ENCODE data around the gene LDHB.
"Not testable (repeated sequence)": the region's sequence is repeated elsewhere in the genome, so short reads cannot be mapped to it uniquely, and the experiment has no call there.

The LDHB gene

DNA sequence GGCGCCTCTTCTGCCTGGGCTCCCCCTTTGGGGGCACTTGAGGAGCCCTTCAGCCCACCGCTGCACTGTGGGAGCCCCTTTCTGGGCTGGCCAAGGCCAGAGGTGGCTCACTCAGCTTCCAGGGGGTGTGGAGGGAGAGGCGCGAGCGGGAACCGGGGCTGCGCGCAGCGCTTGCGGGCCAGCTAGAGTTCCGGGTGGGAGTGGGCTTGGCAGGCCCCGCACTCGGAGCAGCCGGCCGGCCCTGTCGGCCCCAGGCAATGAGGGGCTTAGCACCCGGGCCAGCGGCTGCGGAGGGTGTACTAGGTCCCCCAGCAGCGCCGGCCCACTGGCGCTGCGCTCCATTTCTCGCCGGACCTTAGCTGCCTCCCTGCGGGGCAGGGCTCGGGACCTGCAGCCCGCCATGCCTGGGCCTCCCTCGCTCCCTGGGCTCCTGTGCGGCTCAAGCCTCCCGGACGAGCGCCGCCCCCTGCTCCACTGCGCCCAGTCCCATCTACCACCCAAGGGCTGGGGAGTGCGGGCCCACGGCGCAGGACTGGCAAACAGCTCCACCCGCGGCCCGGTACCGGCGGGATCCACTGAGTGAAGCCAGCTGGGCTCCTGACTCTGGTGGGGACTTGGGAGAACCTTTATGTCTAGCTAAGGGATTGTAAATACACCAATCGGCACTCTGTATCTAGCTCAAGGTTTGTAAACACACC lies 3.9 kb upstream of the LDHB start:
- not testable (repeated sequence) for DNase-seq

DNA sequence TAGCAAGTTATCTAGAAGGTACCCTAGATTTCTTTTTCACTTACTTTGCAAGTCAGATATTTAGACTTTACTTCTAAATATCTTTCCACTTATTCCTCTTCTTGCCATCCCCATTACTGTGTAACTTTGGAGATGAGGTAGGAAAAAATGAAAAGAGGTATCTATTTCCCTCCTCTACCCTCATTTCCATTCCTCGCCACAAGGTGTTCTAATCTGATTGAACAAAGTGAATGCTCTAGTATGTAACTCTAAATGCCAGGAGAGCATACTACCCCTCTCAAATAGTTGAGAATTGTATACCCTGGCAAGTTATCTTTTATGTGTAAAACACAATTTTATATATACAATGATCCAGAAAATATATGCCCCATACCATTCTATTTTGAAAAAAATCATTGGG lies 1.7 kb upstream of the LDHB start:
- DNase-seq: no peak

DNA sequence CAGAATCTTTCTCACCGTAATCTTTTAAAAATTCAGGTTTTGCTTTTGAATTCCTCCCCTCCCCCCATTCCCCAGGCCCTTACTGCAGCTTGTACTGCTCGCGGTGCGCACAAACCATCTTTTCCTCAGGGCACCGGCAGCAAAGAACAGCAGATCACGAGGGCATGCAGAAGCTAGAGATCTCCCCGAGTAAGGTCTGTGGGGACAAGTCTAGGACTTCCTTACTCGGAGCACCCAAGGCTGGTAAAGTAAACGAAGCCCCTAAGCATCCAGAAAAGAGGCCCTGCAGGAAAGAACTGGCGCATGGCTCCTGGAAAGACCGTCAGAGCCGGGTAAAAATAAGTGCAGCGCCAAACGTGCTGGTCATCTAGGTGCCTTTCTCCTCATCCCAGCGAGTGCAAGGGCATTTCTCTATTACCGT lies 727 bp downstream of the LDHB start:
- peak; percentile 35 for DNase-seq

DNA sequence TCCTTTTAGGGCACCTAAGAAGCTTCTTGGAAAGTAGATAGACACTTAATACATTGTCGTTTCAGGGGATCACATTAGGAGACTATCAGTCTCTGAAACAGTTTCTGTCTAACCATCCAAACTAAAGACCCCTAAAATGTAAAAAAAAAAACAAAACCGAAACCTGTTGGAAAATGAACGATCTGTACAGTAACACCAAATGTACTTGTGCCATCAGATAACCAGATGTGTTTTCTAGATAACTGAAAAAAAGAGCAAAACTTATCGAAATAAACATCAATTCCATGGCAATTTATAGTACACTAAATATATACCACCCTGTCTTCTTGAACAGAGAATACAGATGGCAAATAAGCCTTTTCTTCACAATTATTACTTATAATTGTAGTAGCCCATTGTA lies 2.1 kb downstream of the LDHB start:
- DNase-seq: no peak

DNA sequence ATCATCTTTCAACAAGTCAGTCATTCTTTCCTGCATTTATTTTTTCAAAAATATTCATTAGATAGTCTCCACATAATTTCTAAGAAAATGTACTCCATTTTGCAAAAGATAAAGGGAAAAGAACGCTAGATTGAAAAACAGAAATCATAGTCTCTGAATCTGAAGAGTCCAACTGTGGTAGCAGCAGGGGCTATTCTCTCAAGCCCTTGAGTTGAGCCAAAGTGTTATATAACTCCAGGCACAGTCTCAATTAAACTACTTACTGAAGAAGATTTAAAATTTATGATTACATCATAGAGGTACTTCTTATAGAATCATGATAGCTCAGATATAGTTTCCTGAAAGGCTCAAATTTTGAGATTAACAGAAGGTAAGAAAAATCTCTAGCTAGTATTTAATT lies 5.8 kb downstream of the LDHB start:
- no peak for DNase-seq

DNA sequence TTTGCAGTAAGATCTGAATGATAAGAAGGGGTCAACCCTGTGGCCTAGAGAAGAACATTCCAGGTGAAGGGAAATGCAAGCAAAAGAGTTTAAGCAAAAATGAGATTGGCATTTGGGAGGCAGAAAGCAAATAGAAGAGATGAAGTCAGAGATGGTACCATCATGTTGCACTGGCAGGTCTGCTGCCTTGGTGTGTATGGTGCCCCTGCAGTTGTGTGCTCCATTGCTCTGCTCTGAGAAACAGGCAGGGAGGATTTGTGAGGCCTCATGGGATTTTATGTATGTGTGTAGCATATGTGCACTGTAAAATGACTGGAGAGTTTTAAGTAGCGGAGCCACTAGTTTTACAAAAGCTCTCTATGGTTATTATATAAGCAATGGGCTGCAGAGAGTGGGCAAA lies 6.6 kb downstream of the LDHB start:
- DNase-seq: no peak

DNA sequence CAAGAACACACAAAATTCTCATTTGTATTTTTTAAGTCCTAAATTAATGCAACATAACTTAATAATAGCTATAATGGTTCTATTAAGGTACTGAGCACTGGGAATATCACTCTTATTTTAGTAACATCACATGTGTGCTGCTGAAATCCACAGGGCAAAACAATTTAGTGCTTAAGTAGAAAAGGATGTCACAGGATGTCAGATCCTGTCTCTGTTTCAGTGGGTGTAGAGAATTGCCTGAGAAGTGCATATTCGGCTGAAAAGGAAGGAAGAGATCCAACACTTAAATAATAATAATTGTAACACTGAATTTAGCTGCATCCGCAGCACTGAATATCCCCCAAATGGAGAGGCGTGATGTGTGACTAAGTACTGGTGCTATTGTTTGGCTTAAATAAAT lies 8.6 kb downstream of the LDHB start:
- DNase-seq: no peak

DNA sequence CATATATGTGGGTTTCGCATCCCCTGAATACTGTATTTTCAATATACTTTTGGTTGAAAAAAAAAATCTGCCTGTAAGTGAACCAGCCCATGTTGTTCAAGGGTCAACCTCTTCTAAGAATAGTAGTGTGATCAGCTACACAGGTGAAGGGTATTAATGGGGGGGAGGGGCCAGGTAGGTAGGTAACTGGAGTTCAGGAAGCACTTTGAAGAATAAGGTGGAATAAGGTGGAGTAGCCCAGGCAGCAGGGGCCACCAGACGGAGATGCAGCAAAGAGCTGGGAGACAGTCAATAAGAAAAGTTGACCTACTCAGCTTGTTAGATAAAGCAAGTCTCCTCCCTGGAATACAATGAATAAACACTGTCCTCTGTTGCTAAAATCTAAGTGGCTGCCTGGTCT lies 9.3 kb downstream of the LDHB start:
- DNase-seq: no peak

DNA sequence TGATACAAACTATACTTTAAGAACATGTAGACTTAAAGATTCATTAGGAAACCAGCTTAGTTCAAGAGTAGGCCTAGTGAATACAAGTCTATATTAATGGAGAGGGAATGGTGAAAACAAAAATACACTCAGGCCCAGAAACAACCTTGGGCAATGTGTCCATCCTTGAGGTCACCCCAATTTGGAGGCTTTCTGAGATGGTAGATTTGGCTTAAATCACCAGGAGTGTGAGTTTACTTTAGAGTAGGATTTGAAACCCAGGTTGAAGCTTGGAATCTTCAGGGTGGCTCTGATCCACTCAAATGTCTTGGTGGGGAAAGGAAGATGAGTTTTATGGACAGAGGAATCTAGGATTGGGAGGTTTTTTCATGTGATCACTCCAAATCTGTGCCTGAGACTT lies 10.5 kb downstream of the LDHB start:
- no peak for DNase-seq

DNA sequence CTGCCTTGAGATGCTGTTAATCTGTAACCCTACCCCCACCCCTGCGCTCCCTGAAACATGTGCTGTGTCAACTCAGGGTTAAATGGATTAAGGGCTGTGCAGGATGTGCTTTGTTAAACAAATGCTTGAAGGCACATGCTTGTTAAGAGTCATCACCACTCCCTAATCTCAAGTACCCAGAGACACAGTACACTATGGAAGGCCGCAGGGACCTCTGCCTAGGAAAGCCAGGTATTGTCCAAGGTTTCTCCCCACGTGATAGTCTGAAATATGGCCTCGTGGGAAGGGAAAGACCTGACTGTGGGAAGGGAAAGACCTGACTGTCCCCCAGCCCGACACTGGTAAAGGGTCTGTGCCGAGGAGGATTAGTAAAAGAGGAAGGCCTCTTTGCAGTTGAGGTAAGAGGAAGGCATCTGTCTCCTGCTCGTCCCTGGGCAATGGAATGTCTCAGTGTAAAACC lies 12.6 kb downstream of the LDHB start:
- DNase-seq: peak; percentile 25

DNA sequence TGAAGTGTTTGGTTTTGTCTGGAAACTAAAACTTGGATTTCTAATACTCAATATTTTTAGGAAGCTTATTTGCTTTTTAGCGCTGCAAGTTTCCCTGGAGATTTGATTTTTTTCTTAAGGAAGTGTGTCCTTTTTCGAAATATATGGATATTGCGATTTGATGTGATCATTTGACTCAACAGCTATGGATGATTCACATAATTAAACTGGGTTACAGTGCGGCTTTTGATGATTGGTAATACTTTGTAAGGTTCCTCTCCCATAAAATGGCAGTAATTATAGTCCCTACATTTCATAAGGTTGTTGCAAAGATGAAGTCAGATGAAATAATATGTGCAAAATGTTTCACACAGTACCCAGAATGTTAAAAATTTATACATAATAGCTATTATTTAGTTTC lies 13.1 kb downstream of the LDHB start:
- no peak for DNase-seq

DNA sequence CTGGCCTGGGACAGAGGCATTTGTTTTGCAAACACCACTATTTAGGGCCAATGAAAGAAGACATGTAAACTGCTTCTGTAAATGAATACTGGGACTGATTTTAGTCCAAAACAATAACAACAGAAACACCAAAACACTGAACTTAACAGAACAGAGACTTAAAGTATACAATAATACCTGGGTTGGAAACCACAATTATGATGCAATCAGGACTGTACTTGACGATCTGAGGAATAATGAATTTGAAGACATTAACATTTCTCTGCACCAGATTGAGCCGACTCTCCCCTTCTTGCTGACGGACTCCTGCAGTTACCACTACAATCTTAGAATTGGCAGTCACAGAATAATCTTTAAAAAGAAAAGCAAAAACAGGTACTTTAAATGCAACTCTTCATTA lies 13.9 kb downstream of the LDHB start:
- no peak for DNase-seq

DNA sequence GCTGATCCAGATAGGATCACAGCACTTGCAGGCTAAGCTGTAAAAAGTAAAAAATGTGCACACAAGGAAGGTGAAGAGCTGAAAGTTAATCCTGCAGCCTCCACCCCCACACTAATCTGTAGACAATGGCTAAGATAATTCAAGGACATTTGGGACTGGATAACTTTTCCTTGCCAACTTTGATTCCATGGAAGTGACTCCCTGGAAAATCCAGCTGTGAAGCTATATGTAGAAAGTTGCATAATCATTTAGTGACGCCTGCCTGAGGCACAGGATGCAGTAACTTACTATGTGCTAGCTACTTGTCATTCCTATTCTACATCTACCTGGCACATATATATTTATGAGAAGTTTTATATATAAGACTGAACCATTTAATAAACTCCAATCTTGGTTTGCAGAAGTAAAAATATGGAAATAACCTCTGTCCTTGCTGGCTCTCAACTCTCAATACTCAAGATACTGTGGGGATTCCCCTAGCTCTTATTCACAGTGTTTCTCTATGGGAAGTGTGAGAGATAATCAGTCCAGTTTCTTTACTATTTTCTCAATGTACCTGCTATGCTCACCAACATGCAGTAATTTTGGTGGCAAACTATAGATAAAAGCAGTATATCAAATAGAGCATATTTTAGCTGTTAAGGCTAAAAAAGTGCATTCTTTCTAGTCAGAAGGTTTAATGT lies 14.8 kb downstream of the LDHB start:
- DNase-seq: no peak

DNA sequence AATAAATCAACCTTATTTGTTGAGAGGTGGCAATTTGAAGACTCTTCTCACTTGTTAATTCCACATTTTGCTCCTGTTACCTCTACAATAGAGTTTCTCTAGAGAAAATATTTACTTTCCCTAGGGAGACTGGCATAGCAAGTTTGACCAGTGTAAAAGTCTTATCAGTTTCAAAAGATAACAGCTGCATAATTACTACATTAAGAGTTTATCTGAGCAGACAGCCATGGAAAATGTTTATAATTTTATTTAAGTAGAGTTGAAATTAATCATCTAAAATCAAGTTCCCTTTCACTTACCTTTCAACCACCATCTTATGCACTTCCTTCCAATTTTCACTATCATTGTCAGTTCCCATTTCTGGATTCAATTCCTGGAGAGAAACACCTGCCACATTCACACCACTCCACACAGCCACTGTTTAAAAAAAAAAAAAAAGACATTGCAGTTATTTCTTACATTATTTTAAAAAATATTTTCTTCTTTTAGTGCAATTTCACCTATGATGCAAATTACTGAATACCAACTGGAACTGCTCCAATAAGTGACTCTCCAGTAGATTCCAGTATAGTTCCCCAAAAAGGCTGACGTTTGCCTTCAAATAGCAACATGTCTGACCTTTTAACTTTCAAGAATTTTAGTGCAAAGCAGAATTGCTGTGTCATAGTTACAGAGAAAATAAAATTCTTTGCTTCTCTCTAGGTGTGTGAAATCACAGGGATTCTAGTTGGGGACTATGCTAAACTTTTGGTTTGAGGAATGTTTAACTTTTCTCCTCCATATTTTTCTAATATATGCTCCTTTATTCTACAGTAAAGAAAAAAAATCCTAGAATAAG lies 19.4 kb downstream of the LDHB start:
- no peak for DNase-seq

DNA sequence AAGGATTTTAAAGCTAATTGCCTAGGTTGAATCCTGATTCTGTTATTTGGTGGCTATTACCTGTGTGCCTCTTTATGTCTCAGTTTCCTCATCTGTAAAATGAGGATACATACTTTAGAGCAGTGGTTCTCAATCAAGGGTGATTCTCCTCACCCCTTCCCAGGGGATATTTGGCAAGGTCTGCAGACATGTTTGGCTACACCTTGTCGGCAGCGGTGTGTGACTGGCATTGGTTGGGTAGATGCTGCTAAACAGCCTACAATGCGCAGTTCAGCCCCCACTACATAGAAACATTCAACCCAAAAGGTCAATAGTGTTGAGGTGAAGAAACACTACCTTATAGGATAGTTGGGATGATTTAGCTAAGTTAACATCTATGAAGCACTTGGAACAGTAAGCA lies 23.4 kb downstream of the LDHB start:
- no peak for DNase-seq

DNA sequence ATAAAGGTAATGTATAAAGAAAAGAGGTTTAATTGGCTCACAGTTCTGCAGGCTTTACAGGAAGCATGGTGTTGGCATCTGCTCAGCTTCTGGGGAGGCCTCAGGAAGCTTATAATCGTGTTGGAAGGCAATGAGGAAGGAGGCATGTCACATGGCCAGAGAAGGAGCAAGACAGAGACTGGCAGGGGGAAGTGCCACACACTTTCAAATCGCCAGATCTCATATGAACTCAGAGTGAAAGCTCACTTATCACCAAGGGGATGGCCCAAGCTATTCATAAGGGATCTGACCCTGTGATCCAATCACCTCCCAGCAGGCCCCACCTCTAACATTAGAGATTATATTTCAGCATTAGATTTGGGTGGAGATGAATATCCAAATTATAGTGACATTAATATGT lies 26.3 kb downstream of the LDHB start:
- DNase-seq: peak; percentile 57

DNA sequence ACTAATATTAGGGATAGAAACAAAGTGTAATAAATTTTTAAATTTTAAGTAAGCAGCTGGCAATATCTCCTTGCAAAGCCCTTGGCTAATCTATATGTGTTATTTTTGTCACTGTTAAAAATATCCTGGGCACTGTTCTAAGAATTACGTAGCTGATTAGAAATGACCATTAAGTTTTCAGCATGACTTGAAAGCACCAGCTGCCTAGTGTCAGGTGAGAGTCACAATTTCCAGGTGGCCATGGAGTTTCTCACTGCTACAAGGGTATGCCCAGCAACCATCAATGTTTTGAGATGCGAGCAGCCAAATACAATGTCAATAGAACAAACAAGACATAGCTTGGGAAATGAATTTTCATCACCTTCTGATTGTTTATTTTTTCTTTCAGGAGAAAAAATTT lies 29.7 kb downstream of the LDHB start:
- no peak for DNase-seq

DNA sequence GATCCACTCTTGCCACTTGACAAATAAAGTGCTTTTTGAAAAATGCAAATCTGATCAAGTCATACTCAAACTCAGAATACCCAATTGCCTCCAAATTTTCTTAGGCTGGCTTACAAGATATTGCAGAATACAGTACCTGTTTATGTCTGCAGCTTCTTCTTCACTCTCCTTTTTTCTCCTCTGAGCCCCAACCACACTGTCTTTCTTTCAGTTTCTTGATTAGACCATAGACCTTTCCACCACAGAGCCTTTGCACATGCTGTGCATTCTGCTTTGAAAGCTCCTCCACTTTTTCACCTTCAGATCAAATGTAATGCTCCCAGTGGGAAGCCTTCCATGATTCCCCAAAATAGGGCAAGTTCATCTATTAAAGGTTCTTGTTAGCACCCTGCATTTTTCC lies 39.1 kb downstream of the LDHB start:
- DNase-seq: no peak

DNA sequence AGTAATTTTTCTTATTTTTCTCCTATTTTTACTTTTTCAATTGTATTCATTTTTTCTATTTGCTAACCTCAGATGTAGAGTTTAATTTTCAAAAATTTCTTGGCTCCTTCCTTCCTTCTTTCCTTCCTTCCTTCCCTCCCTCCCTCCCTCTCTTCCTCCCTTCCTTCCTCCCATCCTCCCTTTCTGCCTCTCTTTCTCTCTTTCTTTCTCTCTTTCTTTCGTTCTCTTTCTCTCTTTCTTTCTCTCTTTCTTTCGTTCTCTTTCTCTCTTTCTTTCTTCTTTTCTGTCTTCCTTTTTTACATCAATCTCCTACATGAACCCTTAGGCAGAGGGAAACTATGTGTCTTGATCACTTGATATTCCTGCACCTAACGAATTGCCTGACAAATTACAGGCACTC lies 40.6 kb downstream of the LDHB start:
- DNase-seq: no peak

DNA sequence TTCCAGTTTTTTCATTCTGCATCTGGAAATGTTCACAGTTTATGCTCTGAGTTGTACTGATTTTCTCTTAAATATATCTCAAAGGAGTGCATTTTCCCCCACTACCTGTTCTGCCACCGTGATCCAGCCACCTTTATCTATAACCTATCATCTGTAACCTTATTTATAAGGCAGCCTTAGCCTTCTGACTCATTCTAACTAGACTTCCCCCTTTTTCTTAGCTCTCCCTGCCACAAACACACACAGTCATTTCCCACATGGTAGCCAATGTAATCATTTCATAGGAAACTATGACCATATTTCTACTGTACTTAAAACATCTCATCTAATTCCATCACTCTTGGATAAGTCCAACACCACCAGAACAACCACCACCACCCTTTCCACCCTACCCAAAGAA lies 42.2 kb downstream of the LDHB start:
- DNase-seq: peak; percentile 80

DNA sequence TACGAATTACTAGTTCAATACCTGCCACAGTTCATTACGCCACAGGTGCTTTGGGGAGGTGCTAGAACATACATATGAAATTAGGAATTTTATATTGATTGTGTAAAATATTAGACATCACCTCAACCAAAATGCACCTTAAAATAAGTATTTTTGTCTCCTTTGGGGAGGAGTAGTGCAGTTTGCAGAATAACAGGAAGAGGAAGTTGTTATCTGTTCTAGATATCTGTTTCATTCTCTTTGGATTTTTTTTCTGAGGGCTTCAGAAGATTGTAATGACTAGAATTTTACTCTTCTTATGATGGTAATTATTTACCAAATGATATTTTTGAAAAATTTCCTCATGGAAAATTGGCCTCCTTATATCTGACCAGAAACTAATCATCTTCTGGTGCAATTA lies 43.1 kb downstream of the LDHB start:
- peak; percentile 41 for DNase-seq

DNA sequence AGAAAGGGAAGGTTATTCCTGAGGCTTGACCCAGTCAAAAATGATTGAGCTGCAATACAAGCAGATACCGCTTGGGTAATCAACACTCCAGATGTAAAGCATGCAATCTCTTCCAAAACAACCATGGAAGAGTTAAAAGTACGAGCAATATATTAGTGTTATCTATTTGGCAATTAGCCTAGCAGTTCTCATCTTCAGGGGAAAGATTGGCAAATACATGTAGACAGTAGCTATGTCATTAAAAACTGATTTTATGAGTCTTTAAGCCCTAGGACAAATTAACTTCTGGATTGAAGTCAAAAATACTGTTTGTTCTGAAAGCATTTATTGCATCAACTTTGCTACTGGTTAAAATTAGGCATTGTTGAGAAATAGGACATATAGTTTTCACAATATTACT lies 43.7 kb downstream of the LDHB start:
- DNase-seq: peak; percentile 29

DNA sequence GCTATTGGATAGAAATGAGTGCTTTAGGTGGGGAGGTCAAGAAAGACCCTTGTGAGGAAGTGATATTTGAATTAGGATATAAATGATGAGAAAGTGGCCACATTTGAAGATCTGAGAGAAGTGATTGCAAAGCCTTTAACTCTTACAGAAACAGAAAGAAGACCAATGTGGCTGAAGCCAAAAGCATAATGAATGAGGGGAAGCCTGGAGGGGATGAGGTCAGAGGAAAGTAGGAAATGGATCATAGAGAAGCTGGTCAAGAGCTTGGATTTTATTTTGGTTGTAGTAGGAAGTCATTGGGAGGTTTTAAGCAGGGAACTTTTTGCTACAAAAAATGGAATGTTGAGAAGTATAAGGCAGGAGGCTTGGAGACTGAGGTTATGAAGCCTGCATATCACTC lies 49.4 kb downstream of the LDHB start:
- peak; percentile 34 for DNase-seq

DNA sequence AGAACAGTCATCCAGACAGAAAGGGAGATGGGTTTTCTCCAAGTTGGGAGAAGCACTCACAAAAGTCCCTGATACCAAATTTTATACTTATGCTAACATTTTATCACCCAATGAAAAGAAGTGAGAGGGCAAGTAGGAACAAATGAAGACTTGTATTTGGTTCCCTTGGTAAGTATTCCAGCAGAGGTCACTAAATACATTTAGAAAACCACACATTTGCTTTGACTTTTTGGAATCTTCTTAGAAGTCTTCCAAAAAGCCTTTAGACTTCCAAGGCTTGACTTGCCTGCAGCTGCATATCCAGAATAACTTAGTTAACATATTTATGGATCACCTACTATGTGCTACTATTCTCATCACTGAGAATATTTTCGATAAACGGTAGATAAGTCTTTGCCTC lies 49.9 kb downstream of the LDHB start:
- peak; percentile 23 for DNase-seq
